GM13976 (cell line): ENCODE measurements around the gene PXDC1.
"Not testable (repeated sequence)": the region's sequence is repeated elsewhere in the genome, so short reads cannot be mapped to it uniquely, and the experiment has no call there.

Experiments used
- DNase-seq: peaks from one replicate; pipeline ENCODE4 v3.0.0; 2012; ENCODE audit warnings: low spot score
- CTCF ChIP-seq: IDR thresholded peaks from 2 replicates; pipeline ENCODE4 v1.5.1; 2012; ENCODE audit warnings: borderline replicate concordance, mild to moderate bottlenecking; ENCODE audit not compliant: insufficient read depth; ENCODE audit errors: extremely low read depth, missing control alignments, control extremely low read depth
- in situ Hi-C: fragments of 300-500 bp; cut with MboI; formaldehyde crosslinking; loops from one replicate; pipeline ENCODE4 v1.12.0; 2022; ENCODE audit warnings: low sequenced_read_pairs, mixed read lengths, inconsistent platforms; ENCODE audit not compliant: unreplicated experiment

PXDC1 gene

GRCh38 chr6:3769610-3770009, 18.1 kb upstream of the PXDC1 start:
- no peak for TF ChIP-seq CTCF
- DNase-seq: no peak
- in situ Hi-C loops: no loop called here

- in situ Hi-C loops: no loop called here
- no peak for DNase-seq
- TF ChIP-seq CTCF: no peak
These were observed 17.0 kb upstream of the PXDC1 start for GRCh38 chr6:3768502-3768901.

GRCh38 chr6:3767483-3767882, 16.0 kb upstream of the PXDC1 start:
- in situ Hi-C loops, DNase-seq: not testable (repeated sequence)

GRCh38 chr6:3766214-3766613, 14.7 kb upstream of the PXDC1 start:
- no peak for TF ChIP-seq CTCF
- DNase-seq: no peak
- in situ Hi-C loops: no loop called here

GRCh38 chr6:3765415-3765814, 13.9 kb upstream of the PXDC1 start:
- DNase-seq: no peak
- in situ Hi-C loops: no loop called here
- no peak for TF ChIP-seq CTCF

GRCh38 chr6:3764516-3765335, 13.2 kb upstream of the PXDC1 start:
- in situ Hi-C loops: no loop called here

More at GRCh38 chr6:3764516-3765335, 13.2 kb upstream of the PXDC1 start:
- TF ChIP-seq CTCF: no peak
- no peak for DNase-seq
